PC-3 (cell line): ENCODE measurements around the gene DPYSL3.

Experiments
- CTCF ChIP-seq: fragments of 300-600 bp; sonication (generic); conservative IDR thresholded peaks from 2 replicates; pipeline ENCODE4 v1.5.1; 2017; ENCODE audit warnings: antibody characterized with exemption, low read depth, mild to moderate bottlenecking, low read length
- EZH2 ChIP-seq: fragments of 300-600 bp; sonication (generic); IDR thresholded peaks from one replicate; pipeline ENCODE4 v1.6.1; 2017; ENCODE audit warnings: antibody characterized with exemption, mild to moderate bottlenecking, low read length; ENCODE audit not compliant: unreplicated experiment
- EZH2phosphoT487 ChIP-seq: fragments of 300-600 bp; sonication (generic); IDR thresholded peaks from 2 replicates; pipeline ENCODE4 v1.6.1; 2018; ENCODE audit warnings: mild to moderate bottlenecking, antibody characterized with exemption, low read length, borderline replicate concordance

GRCh38 chr5:147554261-147554817 is 44.5 kb upstream of the DPYSL3 start:
- TF ChIP-seq CTCF (no peak), EZH2phosphoT487 (no peak), EZH2 (no peak)
